Esophagus muscularis mucosa (tissue), 4 donors: Measurements from ENCODE around the gene BRPF1.

Experiments used
- EP300 ChIP-seq: sonication (generic); formaldehyde crosslinking; IDR thresholded peaks from one replicate; pipeline ENCODE4 v1.6.1; 2017; ENCODE audit warnings: antibody characterized with exemption
- POLR2A ChIP-seq: fragments of 450-650 bp; IDR thresholded peaks from one replicate; pipeline ENCODE4 v1.6.1; 2017; ENCODE audit warnings: antibody characterized with exemption, moderate library complexity, mild to moderate bottlenecking, low read depth
- TF ChIP-seq, protein P1 (sequence below), 3 experiments: fragments of 200-600 bp in 2 of 3; fragments of 450-650 bp in 1 of 3; sonication (generic) in 2 of 3; IDR thresholded peaks; one replicate each; pipeline ENCODE4 v1.5.1; 2017 to 2019; ENCODE audit warnings: antibody characterized with exemption in 3 of 3, mild to moderate bottlenecking in 2 of 3, moderate library complexity in 1 of 3

DNA sequence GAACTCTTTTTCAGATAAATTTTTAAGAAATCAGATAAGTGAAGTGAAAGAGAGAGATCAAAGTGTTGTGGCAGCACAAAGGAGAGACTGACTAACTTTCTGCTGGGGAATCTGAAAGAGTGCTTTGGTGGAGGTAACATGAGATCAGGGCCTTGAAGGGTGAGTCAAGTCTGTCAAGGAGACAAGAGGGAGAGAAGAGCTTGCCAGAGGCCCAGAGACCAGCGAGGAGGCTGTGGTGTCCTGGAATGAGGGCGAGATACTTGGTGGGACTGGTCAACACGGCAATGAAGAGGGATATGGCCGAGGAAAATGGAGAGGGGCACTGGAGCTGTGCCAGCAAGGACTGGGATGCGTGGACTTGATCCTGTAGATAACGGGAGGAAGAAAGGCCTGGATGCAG lies 56.2 kb downstream of the BRPF1 start:
- TF ChIP-seq, protein P1, sequence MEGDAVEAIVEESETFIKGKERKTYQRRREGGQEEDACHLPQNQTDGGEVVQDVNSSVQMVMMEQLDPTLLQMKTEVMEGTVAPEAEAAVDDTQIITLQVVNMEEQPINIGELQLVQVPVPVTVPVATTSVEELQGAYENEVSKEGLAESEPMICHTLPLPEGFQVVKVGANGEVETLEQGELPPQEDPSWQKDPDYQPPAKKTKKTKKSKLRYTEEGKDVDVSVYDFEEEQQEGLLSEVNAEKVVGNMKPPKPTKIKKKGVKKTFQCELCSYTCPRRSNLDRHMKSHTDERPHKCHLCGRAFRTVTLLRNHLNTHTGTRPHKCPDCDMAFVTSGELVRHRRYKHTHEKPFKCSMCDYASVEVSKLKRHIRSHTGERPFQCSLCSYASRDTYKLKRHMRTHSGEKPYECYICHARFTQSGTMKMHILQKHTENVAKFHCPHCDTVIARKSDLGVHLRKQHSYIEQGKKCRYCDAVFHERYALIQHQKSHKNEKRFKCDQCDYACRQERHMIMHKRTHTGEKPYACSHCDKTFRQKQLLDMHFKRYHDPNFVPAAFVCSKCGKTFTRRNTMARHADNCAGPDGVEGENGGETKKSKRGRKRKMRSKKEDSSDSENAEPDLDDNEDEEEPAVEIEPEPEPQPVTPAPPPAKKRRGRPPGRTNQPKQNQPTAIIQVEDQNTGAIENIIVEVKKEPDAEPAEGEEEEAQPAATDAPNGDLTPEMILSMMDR (IDR thresholded peaks at IDR 0.05), result no peak
- no peak for TF ChIP-seq EP300
- TF ChIP-seq POLR2A, result no peak
